Suprapubic skin (tissue), 4 donors: ENCODE data around the gene DDX39A. TPM values are rescaled to one million over a fixed set of nuclear protein-coding genes. Genes with fewer than 3 reads are reported as not detected.
"Not testable (repeated sequence)": the region's sequence is repeated elsewhere in the genome, so short reads cannot be mapped to it uniquely, and the experiment has no call there.

ENCODE experiments used
- DNase-seq, 2 donors: peaks; one replicate each; pipeline ENCODE4 v3.0.0-alpha.2; 2019; ENCODE audit warnings: low spot score in 2 of 2
- H3K27ac ChIP-seq: fragments of 200-600 bp; sonication (generic); one replicate; pipeline ENCODE4 v1.5.1; 2019
- H3K27me3 ChIP-seq: fragments of 200-600 bp; sonication (generic); one replicate; pipeline ENCODE4 v1.5.1; 2019
- H3K36me3 ChIP-seq: fragments of 200-600 bp; sonication (generic); one replicate; pipeline ENCODE4 v1.5.1; 2019
- H3K4me1 ChIP-seq: fragments of 200-600 bp; sonication (generic); one replicate; pipeline ENCODE4 v1.5.1; 2019
- H3K4me3 ChIP-seq: fragments of 200-600 bp; sonication (generic); one replicate; pipeline ENCODE4 v1.5.1; 2019; ENCODE audit warnings: mild to moderate bottlenecking
- H3K9me3 ChIP-seq: fragments of 200-600 bp; sonication (generic); one replicate; pipeline ENCODE4 v1.5.1; 2019
- EP300 ChIP-seq: sonication (generic); formaldehyde crosslinking; IDR thresholded peaks from one replicate; pipeline ENCODE4 v1.6.1; 2017; ENCODE audit warnings: antibody characterized with exemption
- POLR2A ChIP-seq, 2 donors: fragments of 450-650 bp; IDR thresholded peaks; one replicate each; pipeline ENCODE4 v1.6.1; 2017; ENCODE audit warnings: antibody characterized with exemption in 2 of 2, mild to moderate bottlenecking in 2 of 2, moderate library complexity in 2 of 2
- POLR2AphosphoS5 ChIP-seq, 3 donors: sonication (generic); formaldehyde crosslinking; IDR thresholded peaks; one replicate each; pipeline ENCODE4 v1.6.1; 2017; ENCODE audit warnings: antibody characterized with exemption in 3 of 3
- WGBS: methylation state at CpG from one replicate; pipeline ENCODE4 v1.1.5; 2018; 5-methylcytosine and 5-hydroxymethylcytosine counted together
- total RNA-seq, 4 donors: library from RNA; depleted of rRNA; stranded (reverse); fragments of >200 nt; gene quantifications; one replicate each; pipeline ENCODE4 v1.1.0, GENCODE V29; 2016
- TF ChIP-seq, protein P1 (sequence below), 2 donors: fragments of 200-600 bp in 1 of 2; fragments of 450-650 bp in 1 of 2; sonication (generic) in 1 of 2; IDR thresholded peaks; one replicate each; pipeline ENCODE4 v1.5.1; 2016 to 2019; ENCODE audit warnings: antibody characterized with exemption in 2 of 2, mild to moderate bottlenecking in 1 of 2, moderate library complexity in 1 of 2

DDX39A gene
- 100 to 1,000 TPM in 3 of 4 donors, 10 to 100 TPM in 1; 80.9 to 149 (median 111) TPM for total RNA-seq

DNA sequence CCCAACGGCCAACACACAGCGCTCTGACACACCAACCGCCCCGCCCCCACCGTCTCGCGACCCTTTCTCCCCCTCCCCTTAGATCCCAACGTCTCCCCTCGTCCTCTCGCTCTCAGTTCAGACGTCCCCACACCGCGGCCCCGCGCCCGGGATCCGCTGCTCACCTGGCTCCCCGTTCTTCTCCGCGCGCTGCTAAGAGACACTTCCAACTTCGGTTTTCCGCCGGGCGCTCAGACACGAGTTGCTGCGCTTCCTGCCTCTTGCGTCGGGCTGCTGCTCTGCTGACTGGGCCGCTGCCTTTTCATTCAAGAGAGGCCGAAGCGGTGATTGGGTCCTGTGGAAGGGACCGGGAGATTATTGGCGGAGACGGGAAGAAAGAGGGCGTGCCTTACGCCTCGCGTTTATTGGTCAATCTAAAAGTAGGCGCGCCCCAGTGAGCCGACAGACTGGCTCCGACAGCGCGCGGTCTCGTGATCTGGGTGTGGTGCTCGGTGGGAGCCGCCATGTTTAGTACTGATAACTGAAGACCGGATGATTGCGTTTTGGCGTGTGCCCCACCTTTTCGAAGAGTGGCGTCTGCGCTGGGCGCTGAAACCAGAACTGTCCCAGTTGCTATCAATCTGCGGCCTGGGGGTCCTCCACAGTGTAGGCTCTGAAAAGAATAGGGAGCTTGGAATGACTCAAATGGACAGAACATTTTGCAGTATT lies at the start of gene DDX39A:
Gene DDX39A (minus strand): TSS at position 236 of the 708 bp plus-strand sequence. CDS start 6,121 bp downstream, outside the sequence.
- WGBS = 0% methylated on average over 32 of the region's 57 CpGs
- peaks cover 40% of the 10 kb centered on the region for H3K4me1 ChIP-seq
- peak; percentile 99 for DNase-seq
- H3K9me3 ChIP-seq = no peaks in the 10 kb centered on the region
- no peaks in the 10 kb centered on the region for H3K27me3 ChIP-seq
- H3K27ac ChIP-seq = peak within 1 kb of the TSS; percentile 95
- H3K4me3 ChIP-seq = peak within 1 kb of the TSS; percentile 79
- TF ChIP-seq EP300 (no peak), POLR2A (IDR thresholded peaks at IDR 0.05) (peak; percentile 28 to 64), POLR2AphosphoS5 (IDR thresholded peaks at IDR 0.05) (peak; percentile 14 to 81 (median 67))
- TF ChIP-seq, protein P1, sequence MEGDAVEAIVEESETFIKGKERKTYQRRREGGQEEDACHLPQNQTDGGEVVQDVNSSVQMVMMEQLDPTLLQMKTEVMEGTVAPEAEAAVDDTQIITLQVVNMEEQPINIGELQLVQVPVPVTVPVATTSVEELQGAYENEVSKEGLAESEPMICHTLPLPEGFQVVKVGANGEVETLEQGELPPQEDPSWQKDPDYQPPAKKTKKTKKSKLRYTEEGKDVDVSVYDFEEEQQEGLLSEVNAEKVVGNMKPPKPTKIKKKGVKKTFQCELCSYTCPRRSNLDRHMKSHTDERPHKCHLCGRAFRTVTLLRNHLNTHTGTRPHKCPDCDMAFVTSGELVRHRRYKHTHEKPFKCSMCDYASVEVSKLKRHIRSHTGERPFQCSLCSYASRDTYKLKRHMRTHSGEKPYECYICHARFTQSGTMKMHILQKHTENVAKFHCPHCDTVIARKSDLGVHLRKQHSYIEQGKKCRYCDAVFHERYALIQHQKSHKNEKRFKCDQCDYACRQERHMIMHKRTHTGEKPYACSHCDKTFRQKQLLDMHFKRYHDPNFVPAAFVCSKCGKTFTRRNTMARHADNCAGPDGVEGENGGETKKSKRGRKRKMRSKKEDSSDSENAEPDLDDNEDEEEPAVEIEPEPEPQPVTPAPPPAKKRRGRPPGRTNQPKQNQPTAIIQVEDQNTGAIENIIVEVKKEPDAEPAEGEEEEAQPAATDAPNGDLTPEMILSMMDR (IDR thresholded peaks at IDR 0.05) = no peak
- no peaks in the 10 kb centered on the region for H3K36me3 ChIP-seq

DNA sequence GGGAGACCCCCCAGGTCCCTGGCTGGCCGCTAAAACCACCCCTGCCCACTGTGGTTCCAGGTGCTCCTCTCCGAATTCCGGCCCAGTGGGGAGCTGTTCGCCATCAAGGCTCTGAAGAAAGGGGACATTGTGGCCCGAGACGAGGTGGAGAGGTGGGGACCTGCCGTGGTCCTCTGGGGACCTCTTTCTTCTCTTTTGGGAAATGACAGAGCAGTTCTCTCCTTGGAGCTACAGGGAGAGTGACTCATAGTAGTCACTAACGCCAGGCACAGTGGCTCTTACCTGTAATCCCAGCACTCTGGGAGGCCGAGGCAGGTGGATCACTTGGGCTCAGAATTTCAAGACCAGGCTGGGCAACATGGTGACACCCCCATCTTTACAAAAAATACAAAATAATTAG lies 48.7 kb upstream of the DDX39A start:
- peaks cover 14% of the 10 kb centered on the region for H3K4me1 ChIP-seq
- TF ChIP-seq EP300 (no peak), POLR2A (IDR thresholded peaks at IDR 0.05) (no peak), POLR2AphosphoS5 (IDR thresholded peaks at IDR 0.05) (no peak)
- H3K27ac ChIP-seq = no peak overlapping the region
- no peaks in the 10 kb centered on the region for H3K9me3 ChIP-seq
- 55% methylated on average over 3 of the region's 9 CpGs for WGBS
- peaks cover 74% of the 10 kb centered on the region for H3K36me3 ChIP-seq
- H3K27me3 ChIP-seq = peaks cover 5% of the 10 kb centered on the region
- no peak for DNase-seq
- no peak overlapping the region for H3K4me3 ChIP-seq

DNA sequence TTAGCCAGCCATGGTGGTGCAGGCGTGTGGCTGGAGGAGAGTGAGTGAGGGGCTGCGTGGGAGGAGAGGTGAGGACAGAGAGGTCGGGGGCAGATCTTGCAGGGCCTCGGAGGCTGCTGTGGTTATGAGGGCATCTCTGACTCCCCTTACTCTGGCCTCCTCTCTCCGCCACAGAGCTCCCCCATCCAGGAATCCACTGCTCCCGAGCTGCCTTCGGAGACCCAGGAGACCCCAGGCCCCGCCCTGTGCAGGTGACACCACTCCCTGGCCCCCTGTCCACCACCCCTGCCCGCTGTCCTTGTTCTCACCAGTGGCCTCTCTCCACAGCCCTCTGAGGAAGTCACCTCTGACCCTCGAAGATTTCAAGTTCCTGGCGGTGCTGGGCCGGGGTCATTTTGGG lies 48.2 kb upstream of the DDX39A start:
- Histone ChIP-seq H3K27ac (no peak overlapping the region), H3K4me1 (peaks cover 10% of the 10 kb centered on the region), H3K27me3 (peaks cover 1% of the 10 kb centered on the region), H3K9me3 (no peaks in the 10 kb centered on the region), H3K36me3 (peaks cover 77% of the 10 kb centered on the region), H3K4me3 (no peak overlapping the region)
- TF ChIP-seq POLR2AphosphoS5 (IDR thresholded peaks at IDR 0.05) = no peak
- no peak for DNase-seq
- WGBS = 84% methylated on average over 9 of the region's 12 CpGs

DNA sequence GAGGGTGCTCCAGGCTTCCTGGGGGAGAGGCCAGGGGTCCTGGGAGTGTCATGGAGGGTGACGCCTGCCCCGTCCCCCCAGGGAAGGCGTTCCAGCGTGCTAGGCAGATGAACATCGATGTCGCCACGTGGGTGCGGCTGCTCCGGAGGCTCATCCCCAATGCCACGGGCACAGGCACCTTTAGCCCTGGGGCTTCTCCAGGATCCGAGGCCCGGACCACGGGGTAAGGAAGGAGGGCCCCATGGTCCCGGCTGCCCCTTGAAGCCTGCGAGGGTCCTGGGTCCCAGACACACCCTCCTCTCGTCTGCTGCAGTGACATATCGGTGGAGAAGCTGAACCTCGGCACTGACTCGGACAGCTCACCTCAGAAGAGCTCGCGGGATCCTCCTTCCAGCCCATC lies 44.6 kb upstream of the DDX39A start:
- Histone ChIP-seq H3K27me3 (no peaks in the 10 kb centered on the region), H3K4me1 (no peaks in the 10 kb centered on the region), H3K4me3 (no peak overlapping the region), H3K36me3 (peaks cover 64% of the 10 kb centered on the region), H3K9me3 (no peaks in the 10 kb centered on the region), H3K27ac (no peak overlapping the region)
- no peak for DNase-seq
- WGBS = 93% methylated on average over 3 of the region's 21 CpGs
- TF ChIP-seq, protein P1 (IDR thresholded peaks at IDR 0.05) = no peak
- TF ChIP-seq POLR2A (IDR thresholded peaks at IDR 0.05) (no peak), POLR2AphosphoS5 (IDR thresholded peaks at IDR 0.05) (no peak), EP300 (no peak)

DNA sequence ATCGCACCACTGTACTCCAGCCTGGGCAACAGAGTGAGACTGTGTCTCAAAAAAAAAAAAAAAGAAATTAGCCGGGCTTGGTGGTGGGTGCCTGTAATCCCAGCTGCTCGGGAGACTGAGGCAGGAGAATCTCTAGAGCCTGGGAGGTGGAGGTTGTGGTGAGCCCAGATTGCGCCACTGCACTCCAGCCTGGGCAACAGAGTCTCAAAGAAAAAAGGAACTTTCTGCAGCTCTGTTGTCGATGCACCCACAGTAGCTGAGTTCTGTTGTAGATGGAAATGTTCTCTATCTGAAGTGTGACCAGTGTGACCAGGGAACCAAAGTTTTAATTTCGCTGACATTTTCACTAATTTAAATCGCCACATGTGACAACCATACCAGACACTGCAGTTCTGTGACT lies 43.3 kb upstream of the DDX39A start:
- DNase-seq, H3K27ac ChIP-seq, H3K9me3 ChIP-seq, H3K27me3 ChIP-seq, H3K4me1 ChIP-seq, H3K4me3 ChIP-seq: not testable (repeated sequence)
- H3K36me3 ChIP-seq = peaks cover 59% of the 10 kb centered on the region
- 94% methylated on average over 7 of the region's 7 CpGs for WGBS

DNA sequence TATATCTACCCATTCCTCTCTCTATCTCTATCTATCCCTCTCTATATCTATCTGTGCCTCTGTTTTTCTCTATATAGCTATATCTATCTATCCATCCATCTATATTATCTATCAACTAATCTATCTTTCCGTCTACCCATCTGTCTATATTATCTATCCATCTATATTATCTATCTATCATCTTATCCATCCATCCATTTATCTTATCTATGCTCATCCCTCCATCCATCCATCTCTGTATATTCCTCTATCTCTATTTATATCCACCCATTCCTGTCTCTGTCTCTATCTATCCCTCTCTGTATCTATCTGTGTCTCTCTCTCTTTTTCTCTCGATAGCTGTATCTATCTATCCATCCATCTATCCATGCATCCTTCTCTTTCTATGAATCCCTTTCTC lies 41.8 kb upstream of the DDX39A start:
- Histone ChIP-seq H3K4me3 (no peak overlapping the region), H3K4me1 (no peaks in the 10 kb centered on the region), H3K9me3 (no peaks in the 10 kb centered on the region), H3K36me3 (peaks cover 44% of the 10 kb centered on the region), H3K27me3 (no peaks in the 10 kb centered on the region), H3K27ac (no peak overlapping the region)
- TF ChIP-seq EP300 = no peak
- no peak for TF ChIP-seq POLR2AphosphoS5 (IDR thresholded peaks at IDR 0.05)
- 90% methylated on average over 2 of the region's 2 CpGs for WGBS
- no peak for DNase-seq

DNA sequence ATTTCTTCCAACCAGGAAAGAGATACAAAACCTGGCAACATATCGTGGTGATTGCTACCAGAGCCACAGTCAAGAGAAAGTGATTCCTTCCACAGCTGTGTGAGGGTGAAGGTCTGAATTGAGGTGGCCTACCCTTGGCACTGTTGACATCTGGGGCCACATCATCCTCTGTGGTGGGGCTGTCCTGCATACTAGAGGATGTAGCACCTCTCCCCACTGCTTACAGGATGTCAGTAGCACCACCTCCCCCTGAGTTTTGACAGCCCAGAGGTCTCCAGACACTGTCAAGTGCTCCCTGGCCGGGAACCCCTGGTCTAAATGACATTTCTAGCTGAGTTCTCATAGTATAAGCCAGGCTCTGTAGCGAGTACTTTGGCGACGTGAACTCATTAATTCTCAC lies 40.6 kb upstream of the DDX39A start:
- TF ChIP-seq EP300 (no peak), POLR2AphosphoS5 (IDR thresholded peaks at IDR 0.05) (no peak), POLR2A (IDR thresholded peaks at IDR 0.05) (no peak)
- TF ChIP-seq, protein P1 (IDR thresholded peaks at IDR 0.05) = no peak
- 71% methylated on average over 5 of the region's 5 CpGs for WGBS
- no peaks in the 10 kb centered on the region for H3K9me3 ChIP-seq
- no peak overlapping the region for H3K4me3 ChIP-seq
- H3K36me3 ChIP-seq = peaks cover 40% of the 10 kb centered on the region
- no peak overlapping the region for H3K27ac ChIP-seq
- H3K4me1 ChIP-seq = no peaks in the 10 kb centered on the region
- H3K27me3 ChIP-seq = no peaks in the 10 kb centered on the region
- no peak for DNase-seq

DNA sequence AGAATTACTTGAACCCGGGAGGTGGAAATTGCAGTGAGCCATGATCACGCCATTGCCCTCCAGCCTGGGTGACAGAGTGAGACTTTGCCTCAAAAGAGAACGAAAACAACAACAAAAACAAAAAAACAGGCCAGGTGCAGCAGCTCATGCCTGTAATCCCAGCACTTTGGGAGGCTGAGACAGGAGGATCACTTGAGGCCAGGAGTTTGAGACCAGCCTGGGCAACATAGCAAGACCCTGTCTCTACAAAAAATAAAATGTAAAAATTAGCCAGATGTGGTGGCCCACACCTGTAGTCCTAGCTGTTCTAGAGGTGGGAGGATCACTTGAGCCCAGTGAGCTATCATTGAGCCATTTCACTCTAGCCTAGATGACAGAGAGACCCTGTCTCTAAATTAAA lies 33.2 kb upstream of the DDX39A start:
- peaks cover 65% of the 10 kb centered on the region for H3K36me3 ChIP-seq

More for the DNA sequence above, 33.2 kb upstream of the DDX39A start:
- not testable (repeated sequence) for H3K27me3 ChIP-seq, DNase-seq, H3K4me1 ChIP-seq, H3K27ac ChIP-seq, H3K4me3 ChIP-seq, H3K9me3 ChIP-seq
- WGBS = 100% methylated on average over 1 of the region's 3 CpGs
